Mesenchymal stem cell (in vitro differentiated cells and primary cell): ENCODE results near the gene RIF1.

Experiments
- DNase-seq: peaks from one replicate; pipeline ENCODE4 v3.0.0-alpha.2; 2013
- H2AFZ ChIP-seq: one replicate; pipeline ENCODE4 v1.6.1; 2013; ENCODE audit warnings: low read depth, mild to moderate bottlenecking, control low read depth, inconsistent platforms, low read length, moderate library complexity
- H2AK5ac ChIP-seq: 2 replicates; pipeline ENCODE4 v1.6.1; 2013; ENCODE audit warnings: low read length, moderate library complexity, mild to moderate bottlenecking, inconsistent platforms; ENCODE audit not compliant: severe bottlenecking
- H2BK120ac ChIP-seq: one replicate; pipeline ENCODE4 v1.6.1; 2013; ENCODE audit warnings: low read depth, mild to moderate bottlenecking, inconsistent platforms, low read length, moderate library complexity
- H2BK12ac ChIP-seq, 2 experiments: one replicate each; pipeline ENCODE4 v1.6.1; 2013; ENCODE audit warnings: inconsistent platforms in 2 of 2, low read length in 2 of 2, mild to moderate bottlenecking in 2 of 2, moderate library complexity in 2 of 2, control low read depth in 1 of 2
- H2BK15ac ChIP-seq: one replicate; pipeline ENCODE4 v1.6.1; 2013; ENCODE audit warnings: mild to moderate bottlenecking, low read depth, inconsistent platforms; ENCODE audit not compliant: poor library complexity, severe bottlenecking
- H2BK5ac ChIP-seq: 2 replicates; pipeline ENCODE4 v1.6.1; 2013; ENCODE audit warnings: low read depth, mild to moderate bottlenecking, low read length, control low read depth, inconsistent platforms; ENCODE audit not compliant: poor library complexity, severe bottlenecking
- H3K14ac ChIP-seq, 2 experiments: one replicate each; pipeline ENCODE4 v1.6.1; 2013; ENCODE audit warnings: inconsistent platforms in 2 of 2, low read length in 2 of 2, control low read depth in 1 of 2, mild to moderate bottlenecking in 1 of 2, moderate library complexity in 1 of 2
- H3K18ac ChIP-seq, 2 experiments: one replicate each; pipeline ENCODE4 v1.6.1; 2013; ENCODE audit warnings: inconsistent platforms in 2 of 2, low read length in 2 of 2, control low read depth in 1 of 2, low read depth in 1 of 2, mild to moderate bottlenecking in 1 of 2
- H3K23ac ChIP-seq, 2 experiments: one replicate each; pipeline ENCODE4 v1.6.1; 2013; ENCODE audit warnings: inconsistent platforms in 2 of 2, low read length in 2 of 2, mild to moderate bottlenecking in 2 of 2, moderate library complexity in 2 of 2, control low read depth in 1 of 2
- H3K27ac ChIP-seq: 2 replicates; pipeline ENCODE4 v1.5.1; 2013; ENCODE audit warnings: mild to moderate bottlenecking, moderate library complexity, low read length, control low read depth, inconsistent platforms; ENCODE audit not compliant: poor library complexity, severe bottlenecking
- H3K27me3 ChIP-seq, 2 experiments: 2 replicates each; pipeline versions ENCODE4 v1.6.1 to v1.7.0; 2013; ENCODE audit warnings: low read length in 2 of 2, mild to moderate bottlenecking in 2 of 2, moderate library complexity in 2 of 2, control low read depth in 1 of 2, inconsistent platforms in 1 of 2; ENCODE audit not compliant: control insufficient read depth in 1 of 2, insufficient read depth in 1 of 2
- H3K36me3 ChIP-seq, 2 experiments: 2 replicates each; pipeline versions ENCODE4 v1.6.1 to v1.7.0; 2013; ENCODE audit warnings: low read length in 2 of 2, control low read depth in 1 of 2, inconsistent platforms in 1 of 2, low read depth in 1 of 2, mild to moderate bottlenecking in 1 of 2; ENCODE audit not compliant: insufficient read depth in 2 of 2, control insufficient read depth in 1 of 2
- H3K4ac ChIP-seq, 2 experiments: one replicate each; pipeline ENCODE4 v1.6.1; 2013; ENCODE audit warnings: inconsistent platforms in 2 of 2, low read length in 2 of 2, mild to moderate bottlenecking in 2 of 2, moderate library complexity in 2 of 2, control low read depth in 1 of 2, low read depth in 1 of 2
- H3K4me1 ChIP-seq: 2 replicates; pipeline ENCODE4 v1.6.1; 2013; ENCODE audit warnings: low read depth, low read length, control low read depth; ENCODE audit not compliant: control insufficient read depth, insufficient read depth
- H3K4me2 ChIP-seq: 2 replicates; pipeline ENCODE4 v1.6.1; 2013; ENCODE audit warnings: low read length, mild to moderate bottlenecking, inconsistent platforms; ENCODE audit not compliant: poor library complexity, severe bottlenecking
- H3K4me3 ChIP-seq, 2 experiments: 2 replicates each; pipeline versions ENCODE4 v1.5.1 to v1.7.0; 2013; ENCODE audit warnings: low read length in 2 of 2, mild to moderate bottlenecking in 2 of 2, control low read depth in 1 of 2, low read depth in 1 of 2; ENCODE audit not compliant: insufficient read depth in 1 of 2
- H3K79me1 ChIP-seq: replicated peaks from 2 replicates; pipeline ENCODE4 v1.6.1; 2013; ENCODE audit warnings: mild to moderate bottlenecking, control low read depth, low read length, inconsistent platforms; ENCODE audit not compliant: poor library complexity, severe bottlenecking
- H3K9ac ChIP-seq: 2 replicates; pipeline ENCODE4 v1.7.0; 2013; ENCODE audit warnings: mild to moderate bottlenecking, low read length, moderate library complexity
- H3K9me3 ChIP-seq: 2 replicates; pipeline ENCODE4 v1.7.0; 2013; ENCODE audit warnings: mild to moderate bottlenecking, low read length; ENCODE audit not compliant: control insufficient read depth
- H4K8ac ChIP-seq: one replicate; pipeline ENCODE4 v1.6.1; 2013; ENCODE audit warnings: inconsistent platforms, mild to moderate bottlenecking, low read length, moderate library complexity
- H4K91ac ChIP-seq: one replicate; pipeline ENCODE4 v1.6.1; 2013; ENCODE audit warnings: mild to moderate bottlenecking, low read length, inconsistent platforms
- WGBS: methylation state at CpG from one replicate; pipeline ENCODE4 v1.1.7; 2013; ENCODE audit warnings: mixed read lengths; 5-methylcytosine and 5-hydroxymethylcytosine counted together

The RIF1 gene

GRCh38 chr2:151395509-151396374, 14.0 kb upstream of the RIF1 start:
- no peak overlapping the region for H2AFZ ChIP-seq
- no peak overlapping the region for H2BK12ac ChIP-seq
- no peak overlapping the region for H4K91ac ChIP-seq
- H3K4me1 ChIP-seq: no peaks in the 10 kb centered on the region
- no peak overlapping the region for H2BK15ac ChIP-seq
- H2BK5ac ChIP-seq: no peak overlapping the region
- H3K9me3 ChIP-seq: no peaks in the 10 kb centered on the region
- H2BK120ac ChIP-seq: no peak overlapping the region
- no peak overlapping the region for H3K4me3 ChIP-seq
- no peak overlapping the region for H4K8ac ChIP-seq
- no peak overlapping the region for H3K27ac ChIP-seq
- H3K9ac ChIP-seq: no peak overlapping the region
- WGBS: 98% methylated on average over 4 of the region's 4 CpGs
- no peaks in the 10 kb centered on the region for H3K79me1 ChIP-seq
- no peak overlapping the region for H3K4me2 ChIP-seq
- no peak for DNase-seq
- no peak overlapping the region for H3K23ac ChIP-seq
- no peak overlapping the region for H2AK5ac ChIP-seq
- H3K36me3 ChIP-seq: no peaks in the 10 kb centered on the region
- no peak overlapping the region for H3K18ac ChIP-seq
- H3K4ac ChIP-seq: no peak overlapping the region
- H3K14ac ChIP-seq: no peak overlapping the region
- H3K27me3 ChIP-seq: no peaks in the 10 kb centered on the region

GRCh38 chr2:151399981-151400380, 9.7 kb upstream of the RIF1 start:
- no peaks in the 10 kb centered on the region for H3K27me3 ChIP-seq
- H3K27ac ChIP-seq: no peak overlapping the region
- no peak overlapping the region for H4K91ac ChIP-seq
- H3K9me3 ChIP-seq: no peaks in the 10 kb centered on the region
- H3K4me2 ChIP-seq: no peak overlapping the region
- H2BK12ac ChIP-seq: no peak overlapping the region
- no peak overlapping the region for H2BK120ac ChIP-seq
- H2AFZ ChIP-seq: no peak overlapping the region
- no peak overlapping the region for H3K18ac ChIP-seq
- H2AK5ac ChIP-seq: no peak overlapping the region
- H3K9ac ChIP-seq: no peak overlapping the region
- no peak overlapping the region for H3K23ac ChIP-seq
- no peak overlapping the region for H3K4me3 ChIP-seq
- no peaks in the 10 kb centered on the region for H3K36me3 ChIP-seq
- H3K4me1 ChIP-seq: no peaks in the 10 kb centered on the region
- H3K14ac ChIP-seq: no peak overlapping the region
- H2BK5ac ChIP-seq: no peak overlapping the region
- H3K79me1 ChIP-seq: no peaks in the 10 kb centered on the region
- no CpG with 5 or more reads among the region's 1 CpG for WGBS
- H4K8ac ChIP-seq: no peak overlapping the region
- H3K4ac ChIP-seq: no peak overlapping the region
- H2BK15ac ChIP-seq: no peak overlapping the region
- DNase-seq: no peak

- H2BK15ac ChIP-seq: no peak overlapping the region
- H2AK5ac ChIP-seq: no peak overlapping the region
- no peaks in the 10 kb centered on the region for H3K36me3 ChIP-seq
- H4K91ac ChIP-seq: no peak overlapping the region
- H3K9me3 ChIP-seq: no peaks in the 10 kb centered on the region
- H2BK12ac ChIP-seq: no peak overlapping the region
- no peak overlapping the region for H3K14ac ChIP-seq
- H2BK120ac ChIP-seq: no peak overlapping the region
- DNase-seq: no peak
- no peak overlapping the region for H4K8ac ChIP-seq
- no peaks in the 10 kb centered on the region for H3K27me3 ChIP-seq
- no peaks in the 10 kb centered on the region for H3K4me1 ChIP-seq
- 95% methylated on average over 4 of the region's 5 CpGs for WGBS
- no peak overlapping the region for H2AFZ ChIP-seq
- no peak overlapping the region for H3K23ac ChIP-seq
- no peak overlapping the region for H3K27ac ChIP-seq
- H3K4me2 ChIP-seq: no peak overlapping the region
- no peaks in the 10 kb centered on the region for H3K79me1 ChIP-seq
- no peak overlapping the region for H3K4ac ChIP-seq
- no peak overlapping the region for H2BK5ac ChIP-seq
- H3K9ac ChIP-seq: no peak overlapping the region
- no peak overlapping the region for H3K4me3 ChIP-seq
- H3K18ac ChIP-seq: no peak overlapping the region
Observed at GRCh38 chr2:151401149-151401548, 8.6 kb upstream of the RIF1 start.

GRCh38 chr2:151403914-151404313, 5.8 kb upstream of the RIF1 start:
- Histone ChIP-seq H3K36me3 (no peaks in the 10 kb centered on the region), H3K4me3 (no peak overlapping the region), H3K14ac (no peak overlapping the region), H3K4me2 (no peak overlapping the region), H3K4me1 (no peaks in the 10 kb centered on the region), H3K18ac (no peak overlapping the region), H3K9me3 (no peaks in the 10 kb centered on the region), H2BK15ac (no peak overlapping the region), H3K4ac (no peak overlapping the region), H4K8ac (no peak overlapping the region), H3K9ac (no peak overlapping the region), H2AFZ (no peak overlapping the region), H4K91ac (no peak overlapping the region), H3K27ac (no peak overlapping the region), H2AK5ac (no peak overlapping the region), H3K79me1 (no peaks in the 10 kb centered on the region), H3K27me3 (no peaks in the 10 kb centered on the region), H3K23ac (no peak overlapping the region), H2BK12ac (no peak overlapping the region), H2BK120ac (no peak overlapping the region), H2BK5ac (no peak overlapping the region)
- WGBS: 100% methylated on average over 3 of the region's 4 CpGs
- no peak for DNase-seq
